K562 (cell line): ENCODE results near the gene CCNDBP1. TPM values are rescaled to one million over a fixed set of nuclear protein-coding genes. Genes with fewer than 3 reads are reported as not detected.

Experiments used
- ADNP ChIP-seq: fragments of 200-800 bp; sonication (Bioruptor generic); IDR thresholded peaks from 2 replicates; pipeline ENCODE4 v1.6.1; 2016; ENCODE audit warnings: missing genetic modification characterization, missing compliant biosample characterization
- BRF1 ChIP-seq: IDR thresholded peaks from 3 replicates; pipeline ENCODE4 v1.6.1; 2011; ENCODE audit warnings: borderline replicate concordance, mild to moderate bottlenecking; ENCODE audit not compliant: insufficient read length; ENCODE audit errors: extremely low read depth
- CBFB ChIP-seq: sonication (generic); formaldehyde crosslinking; IDR thresholded peaks from 2 replicates; pipeline ENCODE4 v1.4.0; 2020; ENCODE audit warnings: mild to moderate bottlenecking, missing genetic modification reagents
- CBX8 ChIP-seq: fragments of 200-600 bp; sonication (generic); IDR thresholded peaks from 2 replicates; pipeline ENCODE4 v1.6.1; 2012; ENCODE audit warnings: borderline replicate concordance, mixed run types, low read depth, mild to moderate bottlenecking, moderate library complexity, mixed read lengths, low read length, control low read depth, inconsistent platforms; ENCODE audit not compliant: poor library complexity, severe bottlenecking; ENCODE audit errors: extremely low read depth
- EGR1 ChIP-seq: fragments of 450-650 bp; conservative IDR thresholded peaks from 2 replicates; pipeline ENCODE4 v1.6.1; 2017; ENCODE audit warnings: mild to moderate bottlenecking
- ELF4 ChIP-seq: fragments of 450-650 bp; formaldehyde crosslinking; IDR thresholded peaks from 2 replicates; pipeline ENCODE4 v1.4.0; 2022; ENCODE audit warnings: missing genetic modification characterization
- EWSR1 ChIP-seq: fragments of 450-650 bp; IDR thresholded peaks from 2 replicates; pipeline ENCODE4 v1.6.1; 2018; ENCODE audit warnings: borderline replicate concordance, mild to moderate bottlenecking, low read depth, moderate library complexity; ENCODE audit not compliant: partially characterized antibody
- HNRNPUL1 ChIP-seq: fragments of 200-400 bp; formaldehyde crosslinking; IDR thresholded peaks from 2 replicates; pipeline ENCODE4 v1.6.1; 2017; ENCODE audit warnings: low read length
- HOXB6 ChIP-seq: fragments of 250-450 bp; sonication (Bioruptor Pico); IDR thresholded peaks from 2 replicates; pipeline ENCODE4 v1.5.1; 2022; ENCODE audit warnings: mild to moderate bottlenecking, borderline replicate concordance
- JUN ChIP-seq, 2 experiments: sonication (generic) in 1 of 2; formaldehyde crosslinking in 1 of 2; IDR thresholded peaks; 2 replicates each; pipeline versions ENCODE4 v1.6.1 to v1.8.0; 2012 to 2022; ENCODE audit warnings: borderline replicate concordance in 2 of 2, mild to moderate bottlenecking in 2 of 2, improper control_type of control experiment in 1 of 2, low read depth in 1 of 2, low read length in 1 of 2, missing genetic modification reagents in 1 of 2
- MYBL2 ChIP-seq, 2 experiments: fragments of 450-650 bp in 1 of 2; sonication (generic) in 1 of 2; formaldehyde crosslinking in 1 of 2; IDR thresholded peaks; 2 replicates each; pipeline versions ENCODE4 v1.6.1 to v1.8.1; 2017 to 2022; ENCODE audit warnings: borderline replicate concordance in 1 of 2, inconsistent platforms in 1 of 2, low read depth in 1 of 2, mild to moderate bottlenecking in 1 of 2, missing genetic modification reagents in 1 of 2, moderate library complexity in 1 of 2
- NCOA1 ChIP-seq: fragments of 450-650 bp; IDR thresholded peaks from 2 replicates; pipeline ENCODE4 v1.6.1; 2016; ENCODE audit warnings: low read depth
- PHB ChIP-seq: fragments of 250-450 bp; sonication (Bioruptor Pico); IDR thresholded peaks from 2 replicates; pipeline ENCODE4 v1.5.0; 2021
- POLR2B ChIP-seq: fragments of 450-650 bp; IDR thresholded peaks from 2 replicates; pipeline ENCODE4 v1.6.1; 2018; ENCODE audit warnings: low read depth; ENCODE audit not compliant: partially characterized antibody
- TSC22D4 ChIP-seq: fragments of 450-650 bp; IDR thresholded peaks from 2 replicates; pipeline ENCODE4 v1.6.1; 2016; ENCODE audit warnings: missing genetic modification characterization, missing biosample characterization, control low read depth
- ZNF639 ChIP-seq, 2 experiments: fragments of 200-800 bp in 1 of 2; sonication (Bioruptor generic) in 1 of 2; sonication (generic) in 1 of 2; formaldehyde crosslinking in 1 of 2; IDR thresholded peaks in 1 of 2; conservative IDR thresholded peaks in 1 of 2; 2 replicates each; pipeline versions ENCODE4 v1.5.0 to v1.6.1; 2016 to 2020; ENCODE audit warnings: missing compliant biosample characterization in 1 of 2, missing genetic modification characterization in 1 of 2, missing genetic modification reagents in 1 of 2
- polyA plus RNA-seq, 8 experiments: library from polyadenylated mRNA; depleted of rRNA in 4 of 8; stranded (reverse) in 5 of 8; unstranded in 3 of 8; fragments of >200 nt; fragmentation: Nextera tagmentation in 2 of 8; fragmentation: Illumina TruSeq in 1 of 8; extraction: Ambion mirVana in 2 of 8; extraction: Trizol in 1 of 8; gene quantifications; 2 replicates each; pipeline versions ENCODE4 v1.2.1 to v1.2.3, GENCODE V29; 2011 to 2014; ENCODE audit warnings: inconsistent platforms in 1 of 8, missing spikeins in 1 of 8
- total RNA-seq, 7 experiments: library from RNA; depleted of rRNA in 6 of 7; stranded (reverse); fragments of >200 nt in 6 of 7; fragmentation: Illumina TruSeq in 2 of 7; extraction: Trizol in 2 of 7; gene quantifications; 2 replicates each; pipeline versions ENCODE4 v1.2.1 to v1.2.3, GENCODE V29; 2011 to 2021; ENCODE audit warnings: low replicate concordance in 1 of 7
- TF ChIP-seq, protein P1 (sequence below), 2 experiments: fragments of 450-650 bp; IDR thresholded peaks; 2 replicates each; pipeline ENCODE4 v1.6.1; 2016
- TF ChIP-seq, protein P2 (sequence below): sonication (generic); formaldehyde crosslinking; IDR thresholded peaks from 2 replicates; pipeline ENCODE4 v1.8.0; 2022; ENCODE audit warnings: mild to moderate bottlenecking, low read depth, missing genetic modification reagents
- TF ChIP-seq, protein P3 (sequence below): fragments of 250-450 bp; sonication (Bioruptor Pico); IDR thresholded peaks from 2 replicates; pipeline ENCODE4 v1.8.0; 2021; ENCODE audit warnings: moderate library complexity, mild to moderate bottlenecking, inconsistent platforms

Gene CCNDBP1
- total and polyA plus RNA-seq, 9 of the 15 experiments (the other 6 are each of a cell fraction or from before 2014, with no cell fraction given): 37.0 to 111 (median 55.5) TPM

- no peak for TF ChIP-seq CBX8
- TF ChIP-seq TSC22D4 (tag): no peak
- no peak for TF ChIP-seq BRF1
- peak; percentile 20; the same call in 1 of the 2 replicates for TF ChIP-seq JUN (IDR thresholded peaks at IDR 0.05; ENCODE audit: borderline replicate concordance, low read depth, low read length)
- TF ChIP-seq JUN (CRISPR knock-in tag; IDR thresholded peaks at IDR 0.05; ENCODE audit: borderline replicate concordance): no peak
- no peak for TF ChIP-seq NCOA1
- TF ChIP-seq POLR2B: no peak
- TF ChIP-seq EWSR1: no peak
- 0 out of 4 replicates have a peak, but pooled peaks of 1 of the 2 experiments have one; percentile 17 for TF ChIP-seq ZNF639 (CRISPR knock-in tag; conservative IDR thresholded peaks at IDR 0.05 in 1 of 2, IDR thresholded peaks at IDR 0.05 in 1 of 2)
- TF ChIP-seq MYBL2 (IDR thresholded peaks at IDR 0.05; ENCODE audit: low read depth): no peak
- no peak for TF ChIP-seq MYBL2 (CRISPR knock-in tag; IDR thresholded peaks at IDR 0.05; ENCODE audit: borderline replicate concordance)
- TF ChIP-seq CBFB (CRISPR knock-in tag): no peak
- TF ChIP-seq, protein P1, sequence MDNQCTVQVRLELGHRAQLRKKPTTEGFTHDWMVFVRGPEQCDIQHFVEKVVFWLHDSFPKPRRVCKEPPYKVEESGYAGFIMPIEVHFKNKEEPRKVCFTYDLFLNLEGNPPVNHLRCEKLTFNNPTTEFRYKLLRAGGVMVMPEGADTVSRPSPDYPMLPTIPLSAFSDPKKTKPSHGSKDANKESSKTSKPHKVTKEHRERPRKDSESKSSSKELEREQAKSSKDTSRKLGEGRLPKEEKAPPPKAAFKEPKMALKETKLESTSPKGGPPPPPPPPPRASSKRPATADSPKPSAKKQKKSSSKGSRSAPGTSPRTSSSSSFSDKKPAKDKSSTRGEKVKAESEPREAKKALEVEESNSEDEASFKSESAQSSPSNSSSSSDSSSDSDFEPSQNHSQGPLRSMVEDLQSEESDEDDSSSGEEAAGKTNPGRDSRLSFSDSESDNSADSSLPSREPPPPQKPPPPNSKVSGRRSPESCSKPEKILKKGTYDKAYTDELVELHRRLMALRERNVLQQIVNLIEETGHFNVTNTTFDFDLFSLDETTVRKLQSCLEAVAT (IDR thresholded peaks at IDR 0.05): no peak
- no peak for TF ChIP-seq PHB (CRISPR knock-in tag)
- TF ChIP-seq ELF4 (CRISPR knock-in tag): no peak; the same call in 1 of the 2 replicates
- no peak for TF ChIP-seq EGR1
- TF ChIP-seq HOXB6 (CRISPR knock-in tag): no peak
- TF ChIP-seq ADNP (tag): peak; percentile 92
- TF ChIP-seq, protein P2, sequence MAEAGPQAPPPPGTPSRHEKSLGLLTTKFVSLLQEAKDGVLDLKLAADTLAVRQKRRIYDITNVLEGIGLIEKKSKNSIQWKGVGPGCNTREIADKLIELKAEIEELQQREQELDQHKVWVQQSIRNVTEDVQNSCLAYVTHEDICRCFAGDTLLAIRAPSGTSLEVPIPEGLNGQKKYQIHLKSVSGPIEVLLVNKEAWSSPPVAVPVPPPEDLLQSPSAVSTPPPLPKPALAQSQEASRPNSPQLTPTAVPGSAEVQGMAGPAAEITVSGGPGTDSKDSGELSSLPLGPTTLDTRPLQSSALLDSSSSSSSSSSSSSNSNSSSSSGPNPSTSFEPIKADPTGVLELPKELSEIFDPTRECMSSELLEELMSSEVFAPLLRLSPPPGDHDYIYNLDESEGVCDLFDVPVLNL: no peak
- TF ChIP-seq HNRNPUL1: no peak
- TF ChIP-seq, protein P3, sequence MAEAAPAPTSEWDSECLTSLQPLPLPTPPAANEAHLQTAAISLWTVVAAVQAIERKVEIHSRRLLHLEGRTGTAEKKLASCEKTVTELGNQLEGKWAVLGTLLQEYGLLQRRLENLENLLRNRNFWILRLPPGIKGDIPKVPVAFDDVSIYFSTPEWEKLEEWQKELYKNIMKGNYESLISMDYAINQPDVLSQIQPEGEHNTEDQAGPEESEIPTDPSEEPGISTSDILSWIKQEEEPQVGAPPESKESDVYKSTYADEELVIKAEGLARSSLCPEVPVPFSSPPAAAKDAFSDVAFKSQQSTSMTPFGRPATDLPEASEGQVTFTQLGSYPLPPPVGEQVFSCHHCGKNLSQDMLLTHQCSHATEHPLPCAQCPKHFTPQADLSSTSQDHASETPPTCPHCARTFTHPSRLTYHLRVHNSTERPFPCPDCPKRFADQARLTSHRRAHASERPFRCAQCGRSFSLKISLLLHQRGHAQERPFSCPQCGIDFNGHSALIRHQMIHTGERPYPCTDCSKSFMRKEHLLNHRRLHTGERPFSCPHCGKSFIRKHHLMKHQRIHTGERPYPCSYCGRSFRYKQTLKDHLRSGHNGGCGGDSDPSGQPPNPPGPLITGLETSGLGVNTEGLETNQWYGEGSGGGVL (CRISPR knock-in tag): no peak
Observed at GRCh38 chr15:43230640-43231115, 45.5 kb downstream of the CCNDBP1 start (continued).
